RWPE1 (cell line): ENCODE data around the gene MRTO4.
A peak's percentile ranks its signal among the peaks of the same experiment; 100 is the strongest.
"Not testable (repeated sequence)": the region's sequence is repeated elsewhere in the genome, so short reads cannot be mapped to it uniquely, and the experiment has no call there.

Source experiments
- CTCF ChIA-PET: fragments of 350-600 bp; sonication (Branson Sonifier 250); formaldehyde crosslinking; extraction: SDS; loops from one replicate; lab custom pipeline; 2021; lab: Yijun Ruan, JAX
- POLR2A ChIA-PET: fragments of 400-600 bp; formaldehyde crosslinking; extraction: SDS; loops from one replicate; lab custom pipeline; 2020; ENCODE audit warnings: antibody characterized with exemption; ENCODE audit not compliant: low non-redundant PET; lab: Yijun Ruan, JAX
- DNase-seq: peaks from one replicate; pipeline ENCODE4 v3.0.0; 2012; ENCODE audit warnings: low spot score
- H3K27ac ChIP-seq: fragments of 450-650 bp; 2 replicates; pipeline ENCODE4 v1.5.1; 2017
- TF ChIP-seq, protein P1 (sequence below): fragments of 450-650 bp; conservative IDR thresholded peaks from 2 replicates; pipeline ENCODE4 v1.5.1; 2017; ENCODE audit warnings: low read depth, mild to moderate bottlenecking

The MRTO4 gene

DNA sequence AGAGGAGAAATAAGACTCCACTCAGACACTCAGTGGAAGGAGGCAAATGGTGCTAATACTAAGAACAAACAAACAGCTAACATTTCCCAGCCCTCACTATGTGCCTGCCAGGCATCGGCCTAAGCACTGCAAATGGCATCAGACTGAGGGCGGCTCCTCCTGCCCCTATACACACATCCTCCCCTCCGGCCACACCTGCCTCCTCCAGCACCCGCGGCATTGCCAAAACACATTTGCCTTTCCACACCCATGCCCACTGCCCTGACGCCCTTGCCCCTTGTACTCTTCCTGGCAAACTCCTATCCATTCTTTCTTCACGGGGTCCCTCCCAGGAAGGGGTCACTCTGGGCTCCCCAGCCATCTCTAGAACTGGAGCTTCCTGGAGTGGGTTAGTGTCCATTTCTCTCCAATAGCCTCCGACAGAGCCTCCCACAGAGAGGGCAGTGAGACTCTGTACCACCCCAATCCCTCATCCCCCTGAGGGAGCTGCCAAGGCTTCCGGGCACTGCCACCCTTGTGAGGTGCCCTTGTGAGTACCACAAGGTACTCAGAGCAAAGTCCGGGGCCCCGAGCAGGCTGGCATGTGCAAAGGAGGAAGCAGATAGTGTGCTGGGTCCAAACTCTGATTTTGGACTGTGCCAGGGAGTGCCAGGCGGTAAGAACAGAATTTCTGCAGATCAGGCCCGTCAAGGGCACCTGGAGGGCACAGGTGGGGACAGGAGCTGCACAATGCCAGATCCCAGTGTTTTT lies 36.0 kb downstream of the MRTO4 start:
- TF ChIP-seq, protein P1, sequence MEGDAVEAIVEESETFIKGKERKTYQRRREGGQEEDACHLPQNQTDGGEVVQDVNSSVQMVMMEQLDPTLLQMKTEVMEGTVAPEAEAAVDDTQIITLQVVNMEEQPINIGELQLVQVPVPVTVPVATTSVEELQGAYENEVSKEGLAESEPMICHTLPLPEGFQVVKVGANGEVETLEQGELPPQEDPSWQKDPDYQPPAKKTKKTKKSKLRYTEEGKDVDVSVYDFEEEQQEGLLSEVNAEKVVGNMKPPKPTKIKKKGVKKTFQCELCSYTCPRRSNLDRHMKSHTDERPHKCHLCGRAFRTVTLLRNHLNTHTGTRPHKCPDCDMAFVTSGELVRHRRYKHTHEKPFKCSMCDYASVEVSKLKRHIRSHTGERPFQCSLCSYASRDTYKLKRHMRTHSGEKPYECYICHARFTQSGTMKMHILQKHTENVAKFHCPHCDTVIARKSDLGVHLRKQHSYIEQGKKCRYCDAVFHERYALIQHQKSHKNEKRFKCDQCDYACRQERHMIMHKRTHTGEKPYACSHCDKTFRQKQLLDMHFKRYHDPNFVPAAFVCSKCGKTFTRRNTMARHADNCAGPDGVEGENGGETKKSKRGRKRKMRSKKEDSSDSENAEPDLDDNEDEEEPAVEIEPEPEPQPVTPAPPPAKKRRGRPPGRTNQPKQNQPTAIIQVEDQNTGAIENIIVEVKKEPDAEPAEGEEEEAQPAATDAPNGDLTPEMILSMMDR, result no peak
- no peak for DNase-seq
- ChIA-PET CTCF (interaction anchor here (0.7 kb wide), 1 partner anchor 560 kb away, joined by 3 read pairs; no protein-coding TSS in a partner anchor), POLR2A (no interaction called here)
- no peak overlapping the region for H3K27ac ChIP-seq

DNA sequence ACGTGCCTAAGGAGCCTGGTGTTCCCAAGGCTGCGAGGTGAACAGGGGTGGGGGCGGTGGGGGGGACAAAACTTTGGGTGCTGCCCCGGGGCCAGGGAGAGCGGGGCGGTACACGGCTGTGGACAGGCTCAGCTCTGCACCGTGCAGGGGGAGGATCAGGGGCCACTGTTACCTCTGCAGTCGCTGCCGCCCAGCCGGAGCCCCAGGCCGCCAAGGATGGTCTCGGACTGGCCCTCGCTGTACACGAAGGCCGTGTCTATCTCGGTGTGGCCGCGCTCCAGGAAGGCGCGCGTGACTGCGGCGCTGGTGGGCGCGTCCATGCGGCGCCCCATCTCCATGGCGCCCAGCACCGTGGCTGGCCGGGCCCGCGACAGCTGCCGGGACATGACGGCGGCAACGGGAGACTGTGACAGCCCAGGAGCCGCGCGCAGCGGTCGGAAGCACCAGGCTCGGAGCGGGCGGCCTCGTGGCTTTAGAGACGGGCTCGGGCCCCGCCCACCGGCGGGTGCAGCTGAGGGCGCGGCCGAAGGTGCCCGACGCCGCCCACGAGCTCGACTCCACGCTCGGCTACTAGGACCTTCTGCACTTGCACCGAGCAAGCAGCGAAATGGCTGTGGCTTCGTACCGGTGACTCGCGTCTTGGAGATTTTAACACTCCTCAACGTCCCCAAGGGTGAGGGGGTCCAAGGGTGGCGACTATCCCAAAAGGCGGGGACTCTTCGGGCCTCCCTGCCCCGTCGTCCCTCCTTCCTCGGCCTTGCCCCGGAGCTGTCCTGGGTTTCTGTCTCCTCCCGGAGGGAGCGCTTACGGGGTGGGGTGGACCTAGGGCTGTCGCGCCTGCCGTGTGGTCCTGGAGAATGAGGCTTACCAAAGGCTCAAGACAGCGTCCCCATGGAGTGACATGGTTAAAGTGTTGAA lies 37.0 kb downstream of the MRTO4 start, which contains the start of gene AKR7A3:
AKR7A3 (minus strand) TSS at position 447 of the 918 bp plus-strand sequence; CDS start at position 386, 61 bp downstream.
- POLR2A ChIA-PET, H3K27ac ChIP-seq: not testable (repeated sequence)
- CTCF ChIA-PET, result interaction anchor here (0.6 kb wide), 1 partner anchor 293 kb away, joined by 3 read pairs; no protein-coding TSS in a partner anchor
- DNase-seq, result peak; percentile 52

DNA sequence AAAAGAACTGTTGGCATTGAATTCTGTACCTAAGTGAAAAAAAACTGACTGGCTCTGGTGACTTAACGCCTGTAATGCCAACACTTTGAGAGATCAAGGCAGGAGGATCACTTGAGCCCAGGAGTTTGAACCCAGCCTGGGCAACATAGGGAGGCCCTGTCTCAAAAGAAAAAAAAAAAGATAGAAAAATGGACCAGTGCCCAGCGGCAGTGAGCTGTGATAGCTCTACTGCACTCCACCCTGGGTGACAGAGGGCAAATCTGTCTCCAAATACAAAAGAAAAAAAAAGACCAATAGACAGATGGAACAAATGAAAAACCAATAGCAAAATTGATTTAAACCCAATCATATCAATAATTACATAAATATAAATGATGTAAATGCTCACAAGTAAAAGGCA lies 37.6 kb downstream of the MRTO4 start:
- POLR2A ChIA-PET, result interaction anchor here (0.7 kb wide), 1 partner anchor 23 kb away, joined by 3 read pairs; the partner anchor contains the start of genes AKR7A2 and SLC66A1
- no peak overlapping the region for H3K27ac ChIP-seq
- DNase-seq, result no peak
- TF ChIP-seq, protein P1, result no peak
- CTCF ChIA-PET, result interaction anchor here (0.6 kb wide), 1 partner anchor 362 kb away, joined by 3 read pairs; no protein-coding TSS in a partner anchor

DNA sequence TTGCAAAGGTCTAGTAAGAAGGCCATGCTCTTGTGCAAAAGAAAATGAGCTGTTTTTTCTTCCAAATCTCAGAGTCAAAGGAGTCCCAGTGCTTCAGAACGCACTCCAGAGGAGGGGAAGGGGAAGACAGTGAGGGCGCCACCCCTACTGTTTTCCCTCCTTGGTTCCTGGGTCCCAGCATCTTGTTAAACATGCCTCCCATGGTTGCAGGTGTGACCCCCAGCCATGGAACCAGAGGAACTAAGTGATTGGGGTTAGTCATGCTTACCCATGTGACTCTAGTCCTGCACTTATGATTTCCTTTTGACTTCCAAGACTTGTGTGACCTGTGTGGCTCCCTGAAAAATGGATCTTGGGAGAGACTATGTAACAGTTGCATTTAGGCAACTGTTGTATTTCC lies 43.0 kb downstream of the MRTO4 start:
- ChIA-PET CTCF (interaction anchor here (1.2 kb wide), 1 partner anchor 10 kb away, joined by 4 read pairs; no protein-coding TSS in a partner anchor), POLR2A (no interaction called here)
- DNase-seq, result no peak

DNA sequence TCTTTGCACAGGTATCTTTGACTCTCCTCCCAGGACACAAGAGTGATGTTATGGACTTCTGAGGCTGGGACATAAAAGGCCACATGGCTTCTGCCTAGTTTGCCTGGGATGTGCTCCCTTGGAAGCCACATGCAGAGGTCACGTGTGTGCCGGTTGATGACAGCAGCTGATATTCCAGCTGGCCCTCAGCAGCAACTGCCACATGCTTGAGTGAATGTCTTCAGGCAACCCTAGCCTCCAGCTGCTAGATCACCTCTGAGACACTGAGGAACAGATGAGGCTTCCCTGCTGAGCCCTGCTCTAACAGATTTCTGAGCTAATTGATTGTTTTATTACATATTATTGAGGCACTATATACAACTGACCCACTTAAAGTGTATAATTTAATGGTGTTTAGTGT lies 48.6 kb downstream of the MRTO4 start:
- ChIA-PET CTCF (no interaction called here), POLR2A (no interaction called here)
- TF ChIP-seq, protein P1, result no peak
- DNase-seq, result no peak
- H3K27ac ChIP-seq, result no peak overlapping the region

More for the DNA sequence above, 43.0 kb downstream of the MRTO4 start:
- no peak overlapping the region for H3K27ac ChIP-seq
- TF ChIP-seq, protein P1, result no peak

DNA sequence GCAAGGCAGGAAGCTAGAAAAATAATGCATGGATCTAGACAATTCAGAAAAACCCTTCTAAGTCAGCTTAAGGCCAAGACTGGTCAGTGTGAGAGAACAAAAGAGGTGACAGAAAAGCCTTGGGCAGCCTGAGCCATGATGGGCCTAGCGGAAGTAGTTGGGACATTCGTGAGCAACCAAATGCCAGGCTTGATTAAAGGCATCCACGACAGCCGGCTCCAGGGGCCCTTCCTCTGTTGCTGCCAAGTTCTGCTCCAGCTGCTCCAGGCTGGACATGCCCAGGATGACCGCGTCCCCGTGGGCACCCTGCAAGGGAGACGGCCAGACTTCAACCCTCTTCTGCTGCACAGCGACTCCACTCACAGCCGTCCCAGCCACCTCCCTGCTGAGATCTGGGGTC lies 52.5 kb downstream of the MRTO4 start:
- not testable (repeated sequence) for DNase-seq
- CTCF ChIA-PET, result interaction anchor here (0.6 kb wide), 1 partner anchor 195 kb away, joined by 3 read pairs; no protein-coding TSS in a partner anchor

DNA sequence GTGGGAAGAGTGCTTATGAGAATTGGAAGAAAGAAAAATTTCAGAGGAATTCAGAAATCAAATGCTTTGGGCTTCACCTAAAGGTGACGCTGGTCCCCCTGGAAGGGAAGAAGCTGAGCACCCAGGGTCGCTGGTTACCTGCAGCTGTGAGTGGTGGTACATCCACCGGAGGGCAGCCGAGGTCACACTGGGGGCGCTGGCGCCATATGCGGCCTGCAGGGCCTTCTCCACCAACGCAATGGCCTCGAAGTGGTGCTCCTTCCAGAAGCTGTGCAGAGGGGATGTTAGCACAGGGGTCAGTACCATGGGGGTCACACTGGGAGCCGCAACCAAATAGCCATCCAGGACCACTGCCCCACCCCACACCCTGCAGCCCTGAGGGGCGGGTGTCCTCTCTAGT lies 54.3 kb downstream of the MRTO4 start:
- no peak for DNase-seq
- TF ChIP-seq, protein P1, result no peak
- ChIA-PET POLR2A (no interaction called here), CTCF (no interaction called here)
- no peak overlapping the region for H3K27ac ChIP-seq

More for the DNA sequence above, 52.5 kb downstream of the MRTO4 start:
- POLR2A ChIA-PET, result interaction anchor here (0.6 kb wide), 1 partner anchor 1123 kb away, joined by 3 read pairs; no protein-coding TSS in a partner anchor
- H3K27ac ChIP-seq, result not testable (repeated sequence)
